IPS DF 6.9 (cell line): ENCODE data around the gene PBX1.

Experiments used
- DNase-seq: peaks from one replicate; pipeline ENCODE4 v3.0.0-alpha.2; 2013; ENCODE audit warnings: low read depth, low spot score
- H3K27ac ChIP-seq: one replicate; pipeline ENCODE4 v1.5.1; 2013; ENCODE audit warnings: low read length, control low read depth
- H3K27me3 ChIP-seq: 2 replicates; pipeline ENCODE4 v1.6.1; 2013; ENCODE audit warnings: mild to moderate bottlenecking, low read length; ENCODE audit not compliant: control insufficient read depth, insufficient read depth
- H3K36me3 ChIP-seq: 2 replicates; pipeline ENCODE4 v1.6.1; 2013; ENCODE audit warnings: low read length; ENCODE audit not compliant: control insufficient read depth, insufficient read depth
- H3K4me1 ChIP-seq: 2 replicates; pipeline ENCODE4 v1.6.1; 2013; ENCODE audit warnings: low read length; ENCODE audit not compliant: control insufficient read depth, insufficient read depth
- H3K4me3 ChIP-seq: 2 replicates; pipeline ENCODE4 v1.5.1; 2013; ENCODE audit warnings: mild to moderate bottlenecking, low read length
- H3K9me3 ChIP-seq: 2 replicates; pipeline ENCODE4 v1.6.1; 2013; ENCODE audit warnings: low read length, inconsistent platforms; ENCODE audit not compliant: control insufficient read depth, insufficient read depth
- WGBS: extraction: QIAGEN DNeasy Blood & Tissue Kit; methylation state at CpG from one replicate; pipeline ENCODE4 v1.1.7; 2013; ENCODE audit warnings: mixed read lengths, missing lambda C conversion rate; ENCODE audit not compliant: insufficient read length, insufficient coverage; 5-methylcytosine and 5-hydroxymethylcytosine counted together

PBX1 gene

GRCh38 chr1:164667001-164667400, 108.0 kb downstream of the PBX1 start:
- no CpG with 5 or more reads among the region's 2 CpGs for WGBS
- no peak for DNase-seq
- Histone ChIP-seq H3K27me3 (no peaks in the 10 kb centered on the region), H3K9me3 (no peaks in the 10 kb centered on the region), H3K4me3 (no peak overlapping the region), H3K27ac (no peak overlapping the region), H3K36me3 (no peaks in the 10 kb centered on the region), H3K4me1 (no peaks in the 10 kb centered on the region)

- no peak for DNase-seq
- H3K4me1 ChIP-seq, result no peaks in the 10 kb centered on the region
These were observed 108.6 kb downstream of the PBX1 start for GRCh38 chr1:164667600-164667999.

GRCh38 chr1:164668491-164669400, 109.8 kb downstream of the PBX1 start:
- Histone ChIP-seq H3K27ac (no peak overlapping the region), H3K4me3 (no peak overlapping the region), H3K4me1 (no peaks in the 10 kb centered on the region), H3K27me3 (no peaks in the 10 kb centered on the region), H3K9me3 (no peaks in the 10 kb centered on the region), H3K36me3 (no peaks in the 10 kb centered on the region)
- no peak for DNase-seq
- WGBS, result 100% methylated on average over 4 of the region's 20 CpGs

More at GRCh38 chr1:164667600-164667999, 108.6 kb downstream of the PBX1 start:
- Histone ChIP-seq H3K27ac (no peak overlapping the region), H3K36me3 (no peaks in the 10 kb centered on the region), H3K4me3 (no peak overlapping the region), H3K9me3 (no peaks in the 10 kb centered on the region), H3K27me3 (no peaks in the 10 kb centered on the region)
- WGBS, result no CpG with 5 or more reads among the region's 5 CpGs

GRCh38 chr1:164670026-164670425, 111.0 kb downstream of the PBX1 start:
- H3K9me3 ChIP-seq, result no peaks in the 10 kb centered on the region
- H3K27me3 ChIP-seq, result no peaks in the 10 kb centered on the region
- H3K4me1 ChIP-seq, result no peaks in the 10 kb centered on the region
- no peaks in the 10 kb centered on the region for H3K36me3 ChIP-seq
- no CpG with 5 or more reads among the region's 1 CpG for whole genome bisulfite sequencing
- no peak overlapping the region for H3K27ac ChIP-seq
- no peak overlapping the region for H3K4me3 ChIP-seq
- DNase-seq, result no peak

- H3K4me3 ChIP-seq, result no peak overlapping the region
- WGBS, result no CpG with 5 or more reads among the region's 6 CpGs
- H3K4me1 ChIP-seq, result no peaks in the 10 kb centered on the region
- no peaks in the 10 kb centered on the region for H3K27me3 ChIP-seq
- no peak for DNase-seq
- H3K36me3 ChIP-seq, result no peaks in the 10 kb centered on the region
- H3K9me3 ChIP-seq, result no peaks in the 10 kb centered on the region
- H3K27ac ChIP-seq, result no peak overlapping the region
These were observed 111.8 kb downstream of the PBX1 start for GRCh38 chr1:164670786-164671185.

GRCh38 chr1:164671323-164671965, 112.5 kb downstream of the PBX1 start:
- Histone ChIP-seq H3K27me3 (no peaks in the 10 kb centered on the region), H3K36me3 (no peaks in the 10 kb centered on the region), H3K9me3 (no peaks in the 10 kb centered on the region), H3K4me1 (no peaks in the 10 kb centered on the region), H3K27ac (no peak overlapping the region), H3K4me3 (no peak overlapping the region)
- no CpG with 5 or more reads among the region's 7 CpGs for WGBS
- DNase-seq, result no peak

- Histone ChIP-seq H3K4me3 (no peak overlapping the region), H3K4me1 (no peaks in the 10 kb centered on the region), H3K27ac (no peak overlapping the region), H3K9me3 (no peaks in the 10 kb centered on the region), H3K36me3 (no peaks in the 10 kb centered on the region), H3K27me3 (no peaks in the 10 kb centered on the region)
- no CpG with 5 or more reads among the region's 7 CpGs for WGBS
- no peak for DNase-seq
These were observed 113.1 kb downstream of the PBX1 start for GRCh38 chr1:164671966-164672571.

GRCh38 chr1:164672588-164672987, 113.6 kb downstream of the PBX1 start:
- no peaks in the 10 kb centered on the region for H3K4me1 ChIP-seq
- no peak for DNase-seq
- WGBS, result no CpG with 5 or more reads among the region's 3 CpGs
- H3K36me3 ChIP-seq, result no peaks in the 10 kb centered on the region
- H3K27ac ChIP-seq, result no peak overlapping the region
- H3K4me3 ChIP-seq, result no peak overlapping the region
- H3K9me3 ChIP-seq, result no peaks in the 10 kb centered on the region
- no peaks in the 10 kb centered on the region for H3K27me3 ChIP-seq

- Histone ChIP-seq H3K4me1 (no peaks in the 10 kb centered on the region; the same call in 1 of the 2 replicates), H3K9me3 (no peaks in the 10 kb centered on the region), H3K36me3 (no peaks in the 10 kb centered on the region), H3K4me3 (no peak overlapping the region), H3K27ac (no peak overlapping the region), H3K27me3 (no peaks in the 10 kb centered on the region)
- no peak for DNase-seq
- WGBS, result no CpG with 5 or more reads among the region's 14 CpGs
These were observed 114.7 kb downstream of the PBX1 start for GRCh38 chr1:164673584-164674214.

- no peak overlapping the region for H3K4me3 ChIP-seq
- no peak for DNase-seq
These were observed 116.4 kb downstream of the PBX1 start for GRCh38 chr1:164675342-164675904.

More at GRCh38 chr1:164675342-164675904, 116.4 kb downstream of the PBX1 start:
- Histone ChIP-seq H3K36me3 (no peaks in the 10 kb centered on the region), H3K27me3 (no peaks in the 10 kb centered on the region), H3K4me1 (no peaks in the 10 kb centered on the region; the same call in 1 of the 2 replicates), H3K9me3 (no peaks in the 10 kb centered on the region), H3K27ac (no peak overlapping the region)
- no CpG with 5 or more reads among the region's 4 CpGs for WGBS
